SK-N-SH treated with all-trans-retinoic acid at 6 μM for 48 hours (cell line): ENCODE measurements around the gene KRT20.

Source experiments
- ATAC-seq: fragments of 200-7000 bp; cut with Tn5 transposase; 3 replicates; pipeline ENCODE4 v1.9.1; 2020; ENCODE audit warnings: mild to moderate bottlenecking, moderate library complexity
- ARNTL ChIP-seq: fragments of 450-650 bp; formaldehyde crosslinking; IDR thresholded peaks from 2 replicates; pipeline ENCODE4 v1.5.0; 2020; ENCODE audit warnings: low read depth, mild to moderate bottlenecking, moderate library complexity, borderline replicate concordance
- BACH2 ChIP-seq: fragments of 250-450 bp; sonication (Bioruptor Pico); IDR thresholded peaks from 2 replicates; pipeline ENCODE4 v1.9.0; 2021; ENCODE audit warnings: mild to moderate bottlenecking, borderline replicate concordance
- CREB5 ChIP-seq: fragments of 250-450 bp; sonication (Bioruptor Pico); IDR thresholded peaks from 2 replicates; pipeline ENCODE4 v1.5.1; 2020; ENCODE audit warnings: low read depth, mild to moderate bottlenecking, moderate library complexity
- CSDC2 ChIP-seq: fragments of 250-450 bp; sonication (Bioruptor Pico); IDR thresholded peaks from 2 replicates; pipeline ENCODE4 v1.5.0; 2020; ENCODE audit warnings: mild to moderate bottlenecking, moderate library complexity
- CSRNP3 ChIP-seq: fragments of 250-450 bp; sonication (Bioruptor Pico); IDR thresholded peaks from 2 replicates; pipeline ENCODE4 v1.5.1; 2021; ENCODE audit warnings: mild to moderate bottlenecking, moderate library complexity
- ESRRG ChIP-seq: fragments of 250-450 bp; sonication (Bioruptor Pico); IDR thresholded peaks from 2 replicates; pipeline ENCODE4 v1.6.1; 2021; ENCODE audit warnings: mild to moderate bottlenecking
- GLIS3 ChIP-seq: fragments of 250-450 bp; sonication (Bioruptor Pico); IDR thresholded peaks from 2 replicates; pipeline ENCODE4 v1.5.0; 2020; ENCODE audit warnings: mild to moderate bottlenecking, moderate library complexity
- ISL1 ChIP-seq: fragments of 250-450 bp; sonication (Bioruptor Pico); IDR thresholded peaks from 2 replicates; pipeline ENCODE4 v2.1.2; 2022; ENCODE audit warnings: mild to moderate bottlenecking, moderate library complexity
- OSR1 ChIP-seq: fragments of 250-450 bp; sonication (Bioruptor Pico); IDR thresholded peaks from 2 replicates; pipeline ENCODE4 v1.8.0; 2022; ENCODE audit warnings: moderate library complexity, mild to moderate bottlenecking, inconsistent platforms
- PATZ1 ChIP-seq: fragments of 250-450 bp; sonication (Bioruptor Pico); IDR thresholded peaks from 2 replicates; pipeline ENCODE4 v1.8.0; 2020; ENCODE audit warnings: mild to moderate bottlenecking, moderate library complexity, borderline replicate concordance
- POU6F1 ChIP-seq: fragments of 250-450 bp; sonication (Bioruptor Pico); IDR thresholded peaks from 2 replicates; pipeline ENCODE4 v1.8.0; 2021; ENCODE audit warnings: low read depth, mild to moderate bottlenecking, moderate library complexity, borderline replicate concordance
- PPARA ChIP-seq: fragments of 250-450 bp; sonication (Bioruptor Pico); IDR thresholded peaks from 2 replicates; pipeline ENCODE4 v1.5.0; 2020; ENCODE audit warnings: mild to moderate bottlenecking, borderline replicate concordance
- RARB ChIP-seq: fragments of 250-450 bp; sonication (Bioruptor Pico); IDR thresholded peaks from 2 replicates; pipeline ENCODE4 v1.8.0; 2021; ENCODE audit warnings: mild to moderate bottlenecking, moderate library complexity
- SNAI2 ChIP-seq: fragments of 250-450 bp; sonication (Bioruptor Pico); IDR thresholded peaks from 2 replicates; pipeline ENCODE4 v1.5.0; 2020; ENCODE audit warnings: mild to moderate bottlenecking, moderate library complexity
- TCF4 ChIP-seq: fragments of 250-450 bp; sonication (Bioruptor Pico); IDR thresholded peaks from 2 replicates; pipeline ENCODE4 v1.8.0; 2021; ENCODE audit warnings: mild to moderate bottlenecking, moderate library complexity, borderline replicate concordance
- TOX ChIP-seq: fragments of 250-450 bp; sonication (Bioruptor Pico); IDR thresholded peaks from 2 replicates; pipeline ENCODE4 v1.8.0; 2021; ENCODE audit warnings: mild to moderate bottlenecking, moderate library complexity, borderline replicate concordance
- TSHZ2 ChIP-seq: fragments of 250-450 bp; sonication (Bioruptor Pico); IDR thresholded peaks from 2 replicates; pipeline ENCODE4 v1.5.0; 2020; ENCODE audit warnings: mild to moderate bottlenecking, moderate library complexity
- ZFP30 ChIP-seq: fragments of 450-650 bp; formaldehyde crosslinking; IDR thresholded peaks from 2 replicates; pipeline ENCODE4 v1.5.0; 2022; ENCODE audit warnings: mild to moderate bottlenecking, moderate library complexity
- ZNF565 ChIP-seq: fragments of 450-650 bp; formaldehyde crosslinking; conservative IDR thresholded peaks from 2 replicates; pipeline ENCODE4 v1.5.0; 2020; ENCODE audit warnings: low read depth, mild to moderate bottlenecking, moderate library complexity
- ZNF70 ChIP-seq: fragments of 450-650 bp; formaldehyde crosslinking; IDR thresholded peaks from 2 replicates; pipeline ENCODE4 v1.5.0; 2020; ENCODE audit warnings: mild to moderate bottlenecking, moderate library complexity
- ZNF8 ChIP-seq: fragments of 450-650 bp; formaldehyde crosslinking; IDR thresholded peaks from 2 replicates; pipeline ENCODE4 v1.5.0; 2020; ENCODE audit warnings: mild to moderate bottlenecking, moderate library complexity

The KRT20 gene

GRCh38 chr17:40886090-40886489 is 1.0 kb upstream of the KRT20 start:
- TF ChIP-seq GLIS3 (CRISPR knock-in tag) (no peak), CREB5 (CRISPR knock-in tag) (no peak), ESRRG (CRISPR knock-in tag) (no peak), TSHZ2 (CRISPR knock-in tag) (no peak), ZNF70 (CRISPR knock-in tag) (no peak), POU6F1 (CRISPR knock-in tag) (no peak), OSR1 (CRISPR knock-in tag) (no peak), TCF4 (CRISPR knock-in tag) (no peak), ISL1 (CRISPR knock-in tag) (no peak)
- ATAC-seq: no peak

GRCh38 chr17:40883626-40884334 is 1.3 kb downstream of the KRT20 start:
- ATAC-seq: no peak
- TF ChIP-seq TOX (CRISPR knock-in tag) (no peak), TCF4 (CRISPR knock-in tag) (no peak), CSRNP3 (CRISPR knock-in tag) (no peak), CSDC2 (CRISPR knock-in tag) (no peak), GLIS3 (CRISPR knock-in tag) (no peak), SNAI2 (no peak), ZNF70 (CRISPR knock-in tag) (no peak), ESRRG (CRISPR knock-in tag) (no peak), BACH2 (no peak), CREB5 (CRISPR knock-in tag) (no peak), PPARA (no peak), ZNF8 (no peak), OSR1 (CRISPR knock-in tag) (no peak), ZFP30 (CRISPR knock-in tag) (no peak), RARB (no peak), PATZ1 (no peak), TSHZ2 (CRISPR knock-in tag) (no peak), ARNTL (CRISPR knock-in tag) (no peak), ZNF565 (CRISPR knock-in tag) (no peak)
